AML-193 (cell line): ENCODE measurements around the gene CELF2.

Source experiments
- DNase-seq, 2 experiments: peaks; one replicate each; lab custom pipeline; 2025; lab: John Stamatoyannopoulos, UW

Gene CELF2

DNA sequence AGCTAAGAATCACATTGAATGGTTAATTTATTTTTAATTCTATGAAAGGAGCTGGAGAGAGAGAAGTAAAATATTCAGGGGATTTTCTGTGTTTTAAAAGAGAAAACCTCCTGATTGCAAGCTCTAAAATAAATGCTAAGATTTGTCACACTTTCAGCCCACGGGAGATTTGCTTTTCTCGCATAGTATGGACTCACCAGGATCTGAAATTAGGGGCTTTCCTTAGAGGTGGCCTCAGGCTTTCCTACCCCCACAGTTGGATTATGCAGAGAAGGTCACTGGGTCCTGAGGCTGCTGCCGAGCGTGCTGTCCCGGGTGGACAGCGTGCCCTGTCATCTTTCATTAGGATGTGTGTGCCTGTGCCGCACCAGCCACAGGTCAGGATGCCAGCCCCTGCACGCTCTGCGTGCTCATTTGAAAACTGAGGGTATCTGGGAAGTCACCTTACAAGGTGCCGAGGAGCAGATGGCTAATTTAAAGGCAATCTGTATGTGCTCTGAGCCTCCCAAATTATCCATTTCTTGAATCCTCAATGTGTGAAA lies 258.8 kb downstream of the CELF2 start:
- no peak for DNase-seq

- no peak for DNase-seq
Observed at GRCh38 chr10:11279314-11279713, 261.6 kb downstream of the CELF2 start.

DNA sequence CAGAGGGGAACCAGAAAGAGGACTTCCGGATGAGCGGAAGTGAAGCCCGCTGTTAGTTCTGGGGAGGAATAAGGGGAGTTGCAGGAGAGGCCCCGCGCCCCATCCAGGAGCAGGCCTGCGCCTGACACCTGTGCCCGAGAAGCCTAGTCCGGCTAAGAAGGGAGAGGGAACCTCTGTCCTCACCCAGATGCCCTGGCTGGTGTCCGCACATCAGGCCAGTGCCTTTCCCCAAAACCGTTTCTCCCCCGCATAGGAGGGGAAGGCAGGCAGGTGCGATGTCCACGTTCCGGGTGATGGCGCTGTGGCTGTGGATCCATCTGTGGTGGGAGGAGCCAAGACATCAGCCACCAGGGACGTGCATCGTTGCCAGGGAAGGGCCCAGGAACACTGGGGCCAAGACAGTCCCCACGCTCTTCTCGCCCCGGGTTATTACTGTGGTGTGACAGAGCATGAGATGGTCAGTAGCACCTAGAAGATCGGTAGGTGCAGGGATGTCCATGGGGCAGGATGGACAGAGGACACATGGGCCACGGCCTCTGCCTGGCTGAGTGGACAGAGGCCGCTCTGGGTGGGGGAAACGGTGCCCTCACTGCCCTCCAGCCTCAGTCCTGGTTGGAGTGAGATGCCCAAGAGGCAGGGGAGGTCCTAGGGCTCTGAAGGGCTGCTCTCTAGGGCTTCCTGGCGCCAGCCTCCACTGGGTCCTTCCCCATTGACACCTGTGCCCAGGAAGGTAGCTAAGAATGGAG lies 262.7 kb downstream of the CELF2 start:
- DNase-seq: no peak

GRCh38 chr10:11282156-11282555 lies 264.5 kb downstream of the CELF2 start:
- DNase-seq: peak; percentile 21 to 24

GRCh38 chr10:11282661-11283060 lies 265.0 kb downstream of the CELF2 start:
- no peak for DNase-seq

DNA sequence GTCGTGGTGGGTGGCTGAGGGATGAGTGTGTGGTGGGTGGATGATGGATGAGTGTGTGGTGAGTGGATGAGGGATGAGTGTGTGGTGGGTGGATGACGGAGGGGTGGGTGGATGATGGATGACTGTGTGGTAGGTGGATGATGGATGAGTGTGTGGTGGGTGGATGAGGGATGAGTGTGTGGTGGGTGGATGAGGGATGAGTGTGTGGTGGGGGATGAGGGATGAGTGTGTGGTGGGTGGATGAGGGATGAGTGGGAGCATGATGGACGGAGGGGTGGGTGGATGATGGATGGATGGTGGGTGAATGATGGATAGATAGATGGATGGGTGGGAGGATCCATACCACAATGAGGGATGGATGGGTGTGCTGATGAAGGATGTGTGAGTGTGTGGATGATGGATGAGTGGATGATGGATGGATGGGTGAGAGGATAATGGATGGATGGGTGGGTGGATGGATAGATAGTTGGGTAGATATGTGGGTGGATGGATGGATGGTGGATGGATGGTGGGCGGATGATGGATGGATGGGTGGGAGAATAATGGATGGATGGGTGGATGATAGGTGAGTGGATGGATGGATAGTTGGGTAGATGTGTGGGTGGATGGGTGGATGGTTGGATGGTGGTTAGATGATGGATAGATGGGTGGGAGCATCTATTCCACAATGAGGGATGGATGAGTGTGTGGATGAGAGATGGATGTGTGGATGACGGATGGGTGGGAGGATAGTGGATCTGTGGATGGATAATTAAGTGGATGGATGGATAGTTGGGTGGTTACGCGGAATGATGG lies 266.8 kb downstream of the CELF2 start:
- no peak for DNase-seq

- DNase-seq: no peak
Observed at GRCh38 chr10:11285171-11285570, 267.5 kb downstream of the CELF2 start.

GRCh38 chr10:11286261-11286852 lies 268.7 kb downstream of the CELF2 start:
- no peak for DNase-seq

DNA sequence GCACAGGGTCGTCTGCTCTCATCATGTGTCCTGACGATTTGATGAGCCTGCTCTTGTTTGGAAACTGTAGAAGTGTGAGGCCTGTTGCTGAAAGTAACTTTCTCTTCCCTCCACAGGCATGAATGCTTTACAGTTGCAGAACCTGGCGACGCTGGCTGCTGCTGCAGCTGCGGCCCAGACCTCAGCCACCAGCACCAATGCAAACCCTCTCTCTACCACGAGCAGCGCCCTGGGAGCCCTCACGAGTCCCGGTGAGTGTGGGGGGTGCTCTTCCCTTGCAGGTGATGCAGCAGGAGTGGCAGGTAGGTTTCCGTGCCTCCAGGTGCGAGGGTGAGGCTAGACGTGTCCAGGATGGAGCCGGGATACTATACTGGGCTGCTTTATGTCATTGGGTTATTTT lies 270.6 kb downstream of the CELF2 start:
- no peak for DNase-seq

DNA sequence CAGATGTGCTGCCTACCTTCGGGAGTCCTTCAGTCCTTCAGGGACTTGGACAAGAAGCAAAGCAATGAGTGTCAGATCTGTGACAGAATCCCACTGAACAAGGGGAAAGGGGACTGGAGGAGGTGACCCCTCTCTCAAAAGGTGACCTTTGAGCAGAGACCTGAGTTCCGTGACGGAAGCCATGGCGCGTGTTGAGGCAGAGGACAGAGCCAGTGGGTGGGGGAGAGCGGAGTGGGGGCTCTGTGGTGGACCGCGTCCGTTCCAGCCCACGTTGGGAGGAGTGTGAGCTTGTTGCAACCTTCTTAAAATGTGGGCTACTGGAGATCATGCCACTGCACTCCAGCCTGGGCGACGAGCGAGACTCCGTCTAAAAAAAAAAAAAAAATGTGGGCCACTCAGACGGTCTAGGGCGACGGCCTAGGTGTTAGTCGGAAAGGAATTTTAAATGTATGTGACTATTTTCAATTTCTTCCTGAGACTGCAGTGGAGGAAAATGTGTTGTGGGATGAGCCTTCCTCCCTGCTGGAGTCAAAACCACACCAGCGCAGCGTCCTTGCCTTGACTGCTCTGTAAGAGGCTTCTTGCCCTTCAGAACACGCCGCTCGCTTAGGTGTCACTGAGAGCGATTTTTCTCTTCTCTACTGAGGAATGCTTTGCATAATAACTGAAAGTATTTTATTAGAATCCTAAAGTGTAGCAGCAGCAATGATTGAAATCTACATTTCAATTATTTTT lies 272.7 kb downstream of the CELF2 start:
- no peak for DNase-seq

GRCh38 chr10:11292576-11293302 lies 275.1 kb downstream of the CELF2 start:
- DNase-seq: no peak

DNA sequence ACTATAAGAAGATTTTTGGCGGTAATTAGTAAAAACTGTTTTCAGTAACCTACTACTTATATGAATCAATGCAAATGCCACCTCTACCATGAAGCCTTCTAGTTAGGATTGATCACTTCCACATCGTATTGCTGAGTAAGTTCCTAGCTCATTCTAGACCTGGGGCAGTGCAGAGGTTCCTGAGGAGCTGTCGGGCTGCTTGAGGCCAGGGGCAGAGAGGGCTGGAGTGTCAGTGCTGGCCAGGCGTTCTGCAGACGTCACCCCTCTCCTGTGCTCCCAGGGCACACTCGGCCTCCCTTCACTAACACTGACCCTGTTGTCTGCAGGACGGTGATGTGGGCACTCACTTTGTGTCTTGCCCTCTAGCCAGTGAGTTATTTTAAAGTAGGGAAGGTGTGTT lies 275.7 kb downstream of the CELF2 start:
- no peak for DNase-seq

- no peak for DNase-seq
Observed at GRCh38 chr10:11294831-11295450, 277.3 kb downstream of the CELF2 start.

GRCh38 chr10:11295492-11295891 lies 277.8 kb downstream of the CELF2 start:
- DNase-seq: no peak

DNA sequence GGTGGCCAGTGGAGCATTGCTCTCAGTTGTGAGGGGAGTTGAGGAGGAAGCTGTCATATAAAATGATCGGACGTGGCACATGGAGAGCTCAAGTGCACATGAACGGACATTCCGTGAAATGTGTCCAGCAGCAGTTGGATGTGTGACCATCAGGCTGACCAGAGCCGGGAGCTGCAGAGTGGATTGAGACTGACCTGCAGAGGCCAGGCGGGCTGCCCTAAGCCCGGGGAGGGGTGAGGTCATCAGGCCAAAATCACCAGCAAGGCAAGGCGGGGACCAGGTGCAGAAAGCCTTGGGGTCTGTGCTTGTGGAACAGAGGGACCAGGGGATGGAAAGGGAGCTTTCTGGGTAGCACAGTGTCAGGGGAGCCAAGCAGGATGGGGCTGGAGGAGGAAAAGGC lies 279.5 kb downstream of the CELF2 start:
- DNase-seq: no peak

- DNase-seq: no peak
Observed at GRCh38 chr10:11298116-11298515, 280.4 kb downstream of the CELF2 start.

- DNase-seq: no peak
Observed at GRCh38 chr10:11299125-11299524, 281.5 kb downstream of the CELF2 start.

DNA sequence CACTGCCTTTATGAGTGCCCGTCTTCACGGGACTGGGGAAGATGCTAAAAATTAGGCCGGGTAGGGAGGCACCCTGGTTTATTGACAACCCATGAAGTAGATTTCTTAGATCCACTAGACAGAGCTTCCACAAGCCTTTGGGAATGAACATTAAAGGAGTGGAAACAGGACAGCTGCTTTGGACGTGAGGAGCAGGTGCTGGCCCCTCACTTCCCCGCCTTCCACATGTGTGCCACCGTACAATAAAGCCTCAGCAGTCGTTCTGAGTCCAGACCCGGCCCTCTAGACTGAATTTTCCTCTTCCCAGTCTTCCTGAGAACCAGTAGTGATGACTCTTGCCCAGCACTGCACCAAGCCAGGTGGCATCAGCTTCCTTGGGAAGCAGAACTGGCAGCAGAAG lies 282.4 kb downstream of the CELF2 start:
- no peak for DNase-seq

DNA sequence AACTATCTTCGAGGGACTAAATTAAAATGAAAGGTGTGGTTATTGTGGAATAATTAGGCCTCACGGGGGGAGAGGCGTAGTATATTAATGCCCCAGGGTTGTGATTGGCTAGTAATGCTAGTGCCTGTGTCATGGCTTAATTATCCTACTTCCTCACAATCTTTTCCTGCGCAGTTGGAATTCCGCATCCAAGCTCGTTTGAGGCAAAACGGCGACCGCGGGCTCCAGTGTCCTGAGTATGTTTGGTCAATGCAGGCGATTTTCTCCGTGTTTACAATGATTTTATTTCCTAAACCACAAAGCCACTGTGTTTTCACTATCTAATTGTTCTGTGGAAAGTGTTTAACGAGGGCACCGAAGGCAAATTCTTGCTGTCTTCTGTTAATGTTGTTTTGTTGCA lies 282.9 kb downstream of the CELF2 start:
- no peak for DNase-seq

GRCh38 chr10:11301571-11302111 lies 284.0 kb downstream of the CELF2 start:
- no peak for DNase-seq

- no peak for DNase-seq
Observed at GRCh38 chr10:11302181-11302580, 284.5 kb downstream of the CELF2 start.
